ENCODE data around the gene KCNV2.

Gene KCNV2

GRCh38 chr9:2718698-2719033 lies 1.4 kb downstream of the KCNV2 start:
- in situ Hi-C loops (cut with MboI; ENCODE audit: low sequenced_read_pairs) = no loop called here

- in situ Hi-C loops (cut with MboI; ENCODE audit: low sequenced_read_pairs) = no loop called here
Measured at GRCh38 chr9:2720179-2720654, 2.9 kb downstream of the KCNV2 start.

- in situ Hi-C loops (cut with MboI; ENCODE audit: low sequenced_read_pairs) = no loop called here
Measured at GRCh38 chr9:2722715-2723114, 5.4 kb downstream of the KCNV2 start.

- in situ Hi-C loops (cut with MboI; ENCODE audit: low sequenced_read_pairs) = no loop called here
Measured at GRCh38 chr9:2723376-2724065, 6.2 kb downstream of the KCNV2 start.

GRCh38 chr9:2725126-2725525 lies 7.8 kb downstream of the KCNV2 start:
- in situ Hi-C loops (cut with MboI; ENCODE audit: low sequenced_read_pairs) = loop anchor here (25.0 kb wide), 1 partner anchor 488 kb away; no protein-coding TSS in a partner anchor

GRCh38 chr9:2725898-2726649 lies 8.8 kb downstream of the KCNV2 start:
- in situ Hi-C loops (cut with MboI; ENCODE audit: low sequenced_read_pairs) = loop anchor here (25.0 kb wide), 1 partner anchor 489 kb away; no protein-coding TSS in a partner anchor

GRCh38 chr9:2726650-2727340 lies 9.5 kb downstream of the KCNV2 start:
- in situ Hi-C loops (cut with MboI; ENCODE audit: low sequenced_read_pairs) = loop anchor here (25.0 kb wide), 1 partner anchor 489 kb away; no protein-coding TSS in a partner anchor

- in situ Hi-C loops (cut with MboI; ENCODE audit: low sequenced_read_pairs) = loop anchor here (25.0 kb wide), 1 partner anchor 490 kb away; no protein-coding TSS in a partner anchor
Measured at GRCh38 chr9:2727374-2727773, 10.1 kb downstream of the KCNV2 start.

- in situ Hi-C loops (cut with MboI; ENCODE audit: low sequenced_read_pairs) = loop anchor here (25.0 kb wide), 1 partner anchor 491 kb away; no protein-coding TSS in a partner anchor
Measured at GRCh38 chr9:2727966-2728613, 10.8 kb downstream of the KCNV2 start.

- in situ Hi-C loops (cut with MboI; ENCODE audit: low sequenced_read_pairs) = loop anchor here (25.0 kb wide), 1 partner anchor 492 kb away; no protein-coding TSS in a partner anchor
Measured at GRCh38 chr9:2729003-2729402, 11.7 kb downstream of the KCNV2 start.

GRCh38 chr9:2729721-2730120 lies 12.4 kb downstream of the KCNV2 start:
- in situ Hi-C loops (cut with MboI; ENCODE audit: low sequenced_read_pairs) = loop anchor here (25.0 kb wide), 1 partner anchor 492 kb away; no protein-coding TSS in a partner anchor

GRCh38 chr9:2730971-2731370 lies 13.7 kb downstream of the KCNV2 start:
- in situ Hi-C loops (cut with MboI; ENCODE audit: low sequenced_read_pairs) = loop anchor here (25.0 kb wide), 1 partner anchor 494 kb away; no protein-coding TSS in a partner anchor

GRCh38 chr9:2732492-2732891 lies 15.2 kb downstream of the KCNV2 start:
- in situ Hi-C loops (cut with MboI; ENCODE audit: low sequenced_read_pairs) = loop anchor here (25.0 kb wide), 1 partner anchor 495 kb away; no protein-coding TSS in a partner anchor

GRCh38 chr9:2740616-2741015 lies 23.3 kb downstream of the KCNV2 start:
- in situ Hi-C loops (cut with MboI; ENCODE audit: low sequenced_read_pairs) = loop anchor here (25.0 kb wide), 1 partner anchor 503 kb away; no protein-coding TSS in a partner anchor

GRCh38 chr9:2741441-2742158 lies 24.3 kb downstream of the KCNV2 start:
- in situ Hi-C loops (cut with MboI; ENCODE audit: low sequenced_read_pairs) = loop anchor here (25.0 kb wide), 1 partner anchor 504 kb away; no protein-coding TSS in a partner anchor

GRCh38 chr9:2742214-2742613 lies 24.9 kb downstream of the KCNV2 start:
- in situ Hi-C loops (cut with MboI; ENCODE audit: low sequenced_read_pairs) = loop anchor here (25.0 kb wide), 1 partner anchor 505 kb away; no protein-coding TSS in a partner anchor

GRCh38 chr9:2743937-2744529 lies 26.7 kb downstream of the KCNV2 start:
- in situ Hi-C loops (cut with MboI; ENCODE audit: low sequenced_read_pairs) = loop anchor here (25.0 kb wide), 1 partner anchor 507 kb away; no protein-coding TSS in a partner anchor

GRCh38 chr9:2745560-2746380 lies 28.5 kb downstream of the KCNV2 start:
- in situ Hi-C loops (cut with MboI; ENCODE audit: low sequenced_read_pairs) = loop anchor here (25.0 kb wide), 1 partner anchor 508 kb away; no protein-coding TSS in a partner anchor

Data from HL-60/S4 (cell line).